ENCODE results near the gene C5orf63.
"Not testable (repeated sequence)": the region's sequence is repeated elsewhere in the genome, so short reads cannot be mapped to it uniquely, and the experiment has no call there.

C5orf63 gene

DNA sequence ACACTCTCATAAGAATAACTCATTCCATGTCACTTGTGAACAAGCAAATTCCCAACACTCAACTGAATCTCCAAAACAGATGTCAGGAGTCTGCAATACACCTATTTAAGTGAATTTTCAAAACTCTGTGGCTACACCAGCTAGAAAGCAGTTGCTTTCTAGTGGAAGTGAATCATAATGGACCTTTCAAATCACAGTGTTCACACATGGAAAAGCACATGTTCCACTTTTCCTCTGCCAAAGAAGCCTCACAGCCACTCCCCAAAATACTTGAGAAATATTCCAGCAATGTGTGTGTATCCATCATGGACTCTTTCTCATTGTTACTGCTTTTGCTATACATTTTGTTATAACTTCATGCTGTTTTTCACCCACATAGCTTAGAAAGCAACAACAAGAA is 60.4 kb downstream of the C5orf63 start:
- Histone ChIP-seq H3K4me1 (peaks cover 72% of the 10 kb centered on the region), H4K20me1 (no peaks in the 10 kb centered on the region), H3K27ac (peak overlapping the region; percentile 79), H3K9me3 (peaks cover 40% of the 10 kb centered on the region), H3K4me2 (peak overlapping the region; percentile 69), H3K27me3 (no peaks in the 10 kb centered on the region), H3K9ac (peak overlapping the region; percentile 46), H3K36me3 (peaks cover 20% of the 10 kb centered on the region), H3K4me3 (no peak overlapping the region)
- no peak for TF ChIP-seq Cebpa-rat (IDR thresholded peaks at IDR 0.05)

DNA sequence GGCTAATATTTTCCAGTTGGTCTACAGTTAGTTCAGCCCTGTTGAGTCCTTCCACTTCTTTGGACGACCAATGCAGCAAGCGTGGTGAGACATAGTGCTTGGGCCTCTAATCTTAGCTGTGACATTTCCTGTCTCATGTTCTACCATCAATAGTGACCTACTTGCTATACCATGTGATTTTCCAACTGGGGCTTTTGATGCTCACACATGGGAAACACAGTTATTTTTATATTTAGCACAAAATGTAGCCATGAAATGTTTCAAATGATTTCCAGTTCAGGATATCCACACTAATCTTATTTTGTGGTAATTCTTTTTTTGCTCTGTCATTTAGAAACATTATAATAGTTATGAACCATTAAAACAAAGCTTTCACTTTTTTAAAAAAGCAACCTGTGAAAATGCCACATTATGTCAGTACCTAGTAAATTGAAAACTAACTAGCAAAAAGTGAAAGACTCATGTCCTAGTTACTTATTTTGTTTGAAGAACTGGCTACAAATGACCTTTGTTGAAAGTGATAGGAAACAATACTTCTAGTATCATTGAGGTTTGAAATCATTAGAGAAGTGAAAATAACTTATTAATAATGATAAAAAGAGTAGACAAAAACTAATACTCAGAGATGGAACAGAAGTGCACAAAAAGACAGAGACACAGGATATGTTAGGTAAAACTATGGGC is 61.2 kb downstream of the C5orf63 start:
- no peak for TF ChIP-seq Cebpa-rat (IDR thresholded peaks at IDR 0.05)
- Histone ChIP-seq H3K4me2 (peak overlapping the region; percentile 69), H3K9me3 (peaks cover 34% of the 10 kb centered on the region)

DNA sequence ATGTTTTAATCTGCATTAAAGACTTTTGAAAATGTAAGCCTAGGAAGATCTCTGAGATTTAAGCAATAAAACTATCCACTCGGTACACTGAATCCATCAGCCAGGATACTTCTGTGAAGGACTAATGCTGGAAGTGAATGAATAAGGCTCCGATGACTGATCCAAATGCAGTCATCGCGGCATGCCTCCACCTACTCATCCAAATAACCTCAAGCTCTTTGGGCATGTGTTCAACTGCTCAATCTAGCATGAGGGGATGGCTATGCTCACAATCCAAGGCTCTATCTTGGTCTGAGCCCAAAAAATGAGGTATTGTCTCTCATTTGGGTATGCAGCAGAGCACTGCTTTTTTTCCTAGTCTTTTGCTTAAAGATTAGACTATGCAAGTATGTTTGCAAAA is 62.1 kb downstream of the C5orf63 start:
- no peaks in the 10 kb centered on the region for H4K20me1 ChIP-seq
- peak overlapping the region; percentile 69 for H3K4me2 ChIP-seq
- H3K27ac ChIP-seq: peak overlapping the region; percentile 79
- TF ChIP-seq Cebpa-rat (IDR thresholded peaks at IDR 0.05): no peak
- no peak overlapping the region for H3K9ac ChIP-seq
- H3K36me3 ChIP-seq: peaks cover 19% of the 10 kb centered on the region
- peak overlapping the region; percentile 32; the same call in 1 of the 2 replicates for H3K4me3 ChIP-seq
- peaks cover 27% of the 10 kb centered on the region for H3K9me3 ChIP-seq
- peaks cover 88% of the 10 kb centered on the region for H3K4me1 ChIP-seq
- H3K27me3 ChIP-seq: no peaks in the 10 kb centered on the region

More for the DNA sequence above, 61.2 kb downstream of the C5orf63 start:
- H3K4me3 ChIP-seq: peak overlapping the region; percentile 32; the same call in 1 of the 2 replicates
- H3K36me3 ChIP-seq: peaks cover 19% of the 10 kb centered on the region
- H3K27ac ChIP-seq: peak overlapping the region; percentile 79
- H3K9ac ChIP-seq: peak overlapping the region; percentile 46
- no peaks in the 10 kb centered on the region for H4K20me1 ChIP-seq
- peaks cover 79% of the 10 kb centered on the region for H3K4me1 ChIP-seq
- H3K27me3 ChIP-seq: no peaks in the 10 kb centered on the region

DNA sequence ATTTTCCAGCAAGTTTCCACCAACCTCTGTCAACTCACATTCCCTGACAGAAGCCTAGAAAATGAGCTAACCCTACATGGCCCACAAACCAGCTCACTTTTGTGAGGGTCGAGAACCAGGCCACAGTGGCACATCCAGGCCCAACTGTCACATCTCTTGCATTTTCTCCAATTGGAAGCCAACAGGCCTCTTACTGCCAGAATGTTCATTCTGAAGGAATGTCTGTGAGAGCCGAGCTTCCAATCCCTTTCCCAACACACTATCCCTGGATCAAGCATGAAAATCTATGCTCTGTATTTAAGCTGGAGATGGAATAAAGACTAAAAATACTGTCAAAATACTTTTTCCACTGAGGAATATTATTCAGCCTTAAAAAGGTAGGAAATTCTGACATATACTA is 62.9 kb downstream of the C5orf63 start:
- H3K9me3 ChIP-seq: peaks cover 26% of the 10 kb centered on the region
- peaks cover 91% of the 10 kb centered on the region for H3K4me1 ChIP-seq
- no peaks in the 10 kb centered on the region for H4K20me1 ChIP-seq
- no peak overlapping the region for H3K9ac ChIP-seq
- peak overlapping the region; percentile 79 for H3K27ac ChIP-seq
- H3K36me3 ChIP-seq: peaks cover 19% of the 10 kb centered on the region
- peak overlapping the region; percentile 3; the same call in 1 of the 2 replicates for H3K4me3 ChIP-seq
- no peak for TF ChIP-seq Cebpa-rat (IDR thresholded peaks at IDR 0.05)
- H3K27me3 ChIP-seq: no peaks in the 10 kb centered on the region
- H3K4me2 ChIP-seq: peak overlapping the region; percentile 11; the same call in 1 of the 2 replicates

DNA sequence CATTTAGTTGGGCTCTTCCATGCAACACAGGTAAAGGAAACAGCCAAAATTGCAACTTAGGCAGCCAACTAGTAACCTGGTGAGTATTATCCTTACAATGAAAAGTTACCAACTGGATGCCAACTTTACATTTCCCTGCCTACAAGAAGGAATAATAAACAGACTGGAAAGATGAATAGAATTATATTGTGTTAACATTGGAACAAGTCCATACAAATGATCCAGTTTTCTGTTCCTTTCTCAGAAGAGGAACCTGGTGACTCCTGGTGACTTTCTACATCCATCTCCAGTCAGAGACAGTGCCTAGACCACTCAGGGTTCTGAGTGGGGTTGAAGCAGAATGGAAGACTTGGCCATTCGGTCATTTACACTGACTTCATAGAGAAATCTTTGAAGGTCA is 63.5 kb downstream of the C5orf63 start:
- H3K4me2 ChIP-seq: 0 out of 2 replicates have a peak overlapping the region, but pooled peaks have one; percentile 11

DNA sequence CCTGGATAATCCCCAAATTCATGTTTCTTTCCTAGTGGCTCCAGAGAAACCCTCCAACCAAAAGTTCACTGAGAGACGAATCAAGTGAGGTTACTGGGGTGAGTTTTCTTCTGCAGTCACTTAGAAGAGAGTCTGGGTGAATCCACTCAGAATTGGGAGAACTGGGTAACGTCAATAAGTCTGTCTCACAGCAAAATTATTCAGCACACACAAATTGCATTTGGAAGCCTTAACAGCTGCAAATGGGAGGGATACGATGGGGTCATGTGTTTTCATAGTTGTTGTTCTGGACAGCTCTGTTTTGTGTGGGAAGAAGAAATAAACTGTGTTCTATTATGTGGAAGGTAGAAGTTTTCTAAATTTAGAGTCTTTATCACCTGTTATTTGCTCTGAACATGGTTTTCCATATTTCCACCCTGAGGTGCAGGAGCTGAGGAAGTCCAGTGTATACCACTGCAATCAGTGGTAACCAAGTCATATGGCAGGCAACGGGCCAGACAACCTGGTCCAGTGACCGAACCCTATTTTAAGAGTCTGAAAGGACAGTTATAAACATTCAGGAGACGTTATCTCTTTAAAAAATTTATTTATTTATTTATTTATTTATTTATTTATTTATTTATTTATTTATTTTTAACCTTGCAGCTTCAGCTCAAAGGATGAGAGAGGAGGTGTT is 64.9 kb downstream of the C5orf63 start:
- Histone ChIP-seq H3K4me2 (no peak overlapping the region), H3K4me3 (no peak overlapping the region), H3K4me1 (peaks cover 90% of the 10 kb centered on the region), H3K9ac (no peak overlapping the region), H4K20me1 (no peaks in the 10 kb centered on the region), H3K27ac (no peak overlapping the region), H3K36me3 (peaks cover 24% of the 10 kb centered on the region), H3K27me3 (no peaks in the 10 kb centered on the region), H3K9me3 (peaks cover 28% of the 10 kb centered on the region)
- TF ChIP-seq Cebpa-rat (IDR thresholded peaks at IDR 0.05): no peak

More for the DNA sequence above, 63.5 kb downstream of the C5orf63 start:
- H3K4me3 ChIP-seq: no peak overlapping the region
- no peaks in the 10 kb centered on the region for H3K27me3 ChIP-seq
- no peak overlapping the region for H3K9ac ChIP-seq
- H4K20me1 ChIP-seq: no peaks in the 10 kb centered on the region
- H3K4me1 ChIP-seq: peaks cover 91% of the 10 kb centered on the region
- H3K27ac ChIP-seq: peak overlapping the region; percentile 79
- peaks cover 23% of the 10 kb centered on the region for H3K9me3 ChIP-seq
- TF ChIP-seq Cebpa-rat (IDR thresholded peaks at IDR 0.05): no peak
- peaks cover 19% of the 10 kb centered on the region for H3K36me3 ChIP-seq

DNA sequence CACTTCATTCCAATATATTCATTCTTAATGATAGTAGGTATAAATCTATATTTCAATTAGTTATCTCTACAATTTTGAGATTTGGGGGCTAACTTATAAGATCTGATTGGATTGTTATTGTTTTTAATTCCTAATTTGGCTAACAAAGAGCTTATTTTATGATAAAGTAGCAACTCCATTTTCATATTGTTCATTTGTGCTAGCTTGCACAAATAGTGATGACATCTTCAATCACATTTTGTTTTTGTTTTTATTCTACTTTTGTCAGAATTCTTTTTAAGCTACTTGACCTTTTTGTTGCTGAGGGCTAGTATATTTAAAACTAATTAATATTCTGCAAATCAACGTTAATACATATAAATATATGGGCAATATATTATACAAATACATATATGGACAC is 65.8 kb downstream of the C5orf63 start:
- H3K4me3 ChIP-seq: no peak overlapping the region
- H3K9me3 ChIP-seq: peaks cover 30% of the 10 kb centered on the region
- peaks cover 28% of the 10 kb centered on the region for H3K36me3 ChIP-seq
- no peak for TF ChIP-seq Cebpa-rat (IDR thresholded peaks at IDR 0.05)
- H3K4me1 ChIP-seq: peaks cover 87% of the 10 kb centered on the region
- no peak overlapping the region for H3K9ac ChIP-seq
- H3K4me2 ChIP-seq: no peak overlapping the region
- H3K27ac ChIP-seq: no peak overlapping the region
- no peaks in the 10 kb centered on the region for H3K27me3 ChIP-seq
- no peaks in the 10 kb centered on the region for H4K20me1 ChIP-seq

DNA sequence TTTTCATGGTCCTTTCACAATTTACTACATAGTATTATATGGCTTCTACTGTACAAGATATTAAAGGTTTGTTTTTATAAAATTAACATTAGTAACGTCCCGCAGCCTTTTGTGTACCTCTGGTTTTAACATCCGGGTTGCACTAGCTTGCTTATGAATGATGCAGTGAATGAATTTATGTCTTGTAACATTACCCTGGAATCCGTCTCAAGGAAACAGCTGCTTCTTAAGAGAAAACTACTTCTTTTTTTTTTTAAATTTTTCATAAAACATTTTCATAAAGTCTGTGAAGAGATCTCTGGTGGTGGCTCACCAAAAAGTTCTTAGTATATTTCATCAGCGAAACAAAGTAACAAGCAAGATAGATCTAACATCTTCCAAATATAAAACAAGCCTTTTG is 66.6 kb downstream of the C5orf63 start:
- H3K27me3 ChIP-seq: no peaks in the 10 kb centered on the region
- peak overlapping the region; percentile 53 for H3K27ac ChIP-seq
- no peaks in the 10 kb centered on the region for H4K20me1 ChIP-seq
- H3K4me2 ChIP-seq: peak overlapping the region; percentile 67
- peaks cover 87% of the 10 kb centered on the region for H3K4me1 ChIP-seq
- H3K9me3 ChIP-seq: peaks cover 30% of the 10 kb centered on the region
- no peak for TF ChIP-seq Cebpa-rat (IDR thresholded peaks at IDR 0.05)
- peaks cover 34% of the 10 kb centered on the region for H3K36me3 ChIP-seq
- peak overlapping the region; percentile 5; the same call in 1 of the 2 replicates for H3K9ac ChIP-seq
- H3K4me3 ChIP-seq: no peak overlapping the region

DNA sequence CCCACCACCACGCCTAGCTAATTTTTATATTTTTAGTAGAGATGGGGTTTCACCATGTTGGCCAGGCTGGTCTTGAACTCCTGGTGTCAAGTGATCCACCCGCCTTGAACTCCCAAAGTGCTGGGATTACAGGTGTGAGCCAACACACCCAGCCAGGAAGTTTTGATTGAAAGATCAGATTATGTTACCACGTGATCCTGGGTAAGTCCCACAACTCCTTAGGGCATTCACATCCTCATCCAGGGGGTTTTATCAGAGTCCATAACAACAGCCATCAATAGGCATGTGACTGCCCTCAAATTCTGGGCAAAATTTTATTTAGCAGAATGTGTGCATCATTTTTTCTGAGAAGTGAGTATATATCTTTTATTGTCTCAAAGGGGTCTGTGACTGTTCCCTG is 68.0 kb downstream of the C5orf63 start:
- H4K20me1 ChIP-seq, H3K4me3 ChIP-seq, H3K27me3 ChIP-seq, H3K9ac ChIP-seq, H3K27ac ChIP-seq: not testable (repeated sequence)
- peak overlapping the region; percentile 67 for H3K4me2 ChIP-seq
- H3K36me3 ChIP-seq: peaks cover 38% of the 10 kb centered on the region
- H3K9me3 ChIP-seq: peaks cover 34% of the 10 kb centered on the region
- peaks cover 74% of the 10 kb centered on the region for H3K4me1 ChIP-seq

DNA sequence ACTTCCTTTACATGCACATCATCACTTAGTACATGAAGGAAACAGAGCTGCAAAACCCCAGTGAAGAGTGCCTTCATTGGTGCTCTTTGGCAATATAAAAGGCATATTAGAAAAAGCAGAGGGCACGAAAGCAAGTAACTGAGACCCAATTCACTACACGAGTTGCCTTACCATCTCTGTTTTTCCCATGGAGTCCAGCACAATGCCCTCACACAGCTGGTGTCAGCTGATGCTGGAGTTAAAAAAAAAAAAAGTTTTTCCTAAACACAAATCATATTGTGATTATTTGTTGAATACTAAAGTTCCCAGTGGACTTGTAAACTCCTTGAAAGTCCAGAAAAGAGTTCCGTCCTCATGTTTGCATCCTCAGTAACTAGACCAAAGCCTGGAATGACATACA is 68.6 kb downstream of the C5orf63 start:
- peaks cover 29% of the 10 kb centered on the region for H3K9me3 ChIP-seq
- H3K4me1 ChIP-seq: peaks cover 69% of the 10 kb centered on the region
- H3K27me3 ChIP-seq: no peaks in the 10 kb centered on the region
- TF ChIP-seq Cebpa-rat (IDR thresholded peaks at IDR 0.05): no peak
- no peak overlapping the region for H3K9ac ChIP-seq
- no peak overlapping the region for H3K27ac ChIP-seq
- H3K36me3 ChIP-seq: peaks cover 36% of the 10 kb centered on the region
- no peak overlapping the region for H3K4me3 ChIP-seq
- no peaks in the 10 kb centered on the region for H4K20me1 ChIP-seq
- H3K4me2 ChIP-seq: peak overlapping the region; percentile 67

All from BLaER1 (cell line).